22Rv1 (cell line): ENCODE data around the gene MICOS13.
"Not testable (repeated sequence)": the region's sequence is repeated elsewhere in the genome, so short reads cannot be mapped to it uniquely, and the experiment has no call there.

Experiments used
- H3K27ac ChIP-seq: fragments of 450-650 bp; 2 replicates; pipeline ENCODE4 v1.5.1; 2017
- ZFX ChIP-seq: fragments of 450-650 bp; IDR thresholded peaks from 2 replicates; pipeline ENCODE4 v1.6.1; 2017; ENCODE audit warnings: antibody characterized with exemption, borderline replicate concordance
- TF ChIP-seq, protein P1 (sequence below): fragments of 450-650 bp; IDR thresholded peaks from 2 replicates; pipeline ENCODE4 v1.5.1; 2017; ENCODE audit warnings: mild to moderate bottlenecking

MICOS13 gene

GRCh38 chr19:5705552-5705951 is 25.2 kb upstream of the MICOS13 start:
- H3K27ac ChIP-seq = no peak overlapping the region
- TF ChIP-seq ZFX = no peak
- TF ChIP-seq, protein P1, sequence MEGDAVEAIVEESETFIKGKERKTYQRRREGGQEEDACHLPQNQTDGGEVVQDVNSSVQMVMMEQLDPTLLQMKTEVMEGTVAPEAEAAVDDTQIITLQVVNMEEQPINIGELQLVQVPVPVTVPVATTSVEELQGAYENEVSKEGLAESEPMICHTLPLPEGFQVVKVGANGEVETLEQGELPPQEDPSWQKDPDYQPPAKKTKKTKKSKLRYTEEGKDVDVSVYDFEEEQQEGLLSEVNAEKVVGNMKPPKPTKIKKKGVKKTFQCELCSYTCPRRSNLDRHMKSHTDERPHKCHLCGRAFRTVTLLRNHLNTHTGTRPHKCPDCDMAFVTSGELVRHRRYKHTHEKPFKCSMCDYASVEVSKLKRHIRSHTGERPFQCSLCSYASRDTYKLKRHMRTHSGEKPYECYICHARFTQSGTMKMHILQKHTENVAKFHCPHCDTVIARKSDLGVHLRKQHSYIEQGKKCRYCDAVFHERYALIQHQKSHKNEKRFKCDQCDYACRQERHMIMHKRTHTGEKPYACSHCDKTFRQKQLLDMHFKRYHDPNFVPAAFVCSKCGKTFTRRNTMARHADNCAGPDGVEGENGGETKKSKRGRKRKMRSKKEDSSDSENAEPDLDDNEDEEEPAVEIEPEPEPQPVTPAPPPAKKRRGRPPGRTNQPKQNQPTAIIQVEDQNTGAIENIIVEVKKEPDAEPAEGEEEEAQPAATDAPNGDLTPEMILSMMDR = no peak

DNA sequence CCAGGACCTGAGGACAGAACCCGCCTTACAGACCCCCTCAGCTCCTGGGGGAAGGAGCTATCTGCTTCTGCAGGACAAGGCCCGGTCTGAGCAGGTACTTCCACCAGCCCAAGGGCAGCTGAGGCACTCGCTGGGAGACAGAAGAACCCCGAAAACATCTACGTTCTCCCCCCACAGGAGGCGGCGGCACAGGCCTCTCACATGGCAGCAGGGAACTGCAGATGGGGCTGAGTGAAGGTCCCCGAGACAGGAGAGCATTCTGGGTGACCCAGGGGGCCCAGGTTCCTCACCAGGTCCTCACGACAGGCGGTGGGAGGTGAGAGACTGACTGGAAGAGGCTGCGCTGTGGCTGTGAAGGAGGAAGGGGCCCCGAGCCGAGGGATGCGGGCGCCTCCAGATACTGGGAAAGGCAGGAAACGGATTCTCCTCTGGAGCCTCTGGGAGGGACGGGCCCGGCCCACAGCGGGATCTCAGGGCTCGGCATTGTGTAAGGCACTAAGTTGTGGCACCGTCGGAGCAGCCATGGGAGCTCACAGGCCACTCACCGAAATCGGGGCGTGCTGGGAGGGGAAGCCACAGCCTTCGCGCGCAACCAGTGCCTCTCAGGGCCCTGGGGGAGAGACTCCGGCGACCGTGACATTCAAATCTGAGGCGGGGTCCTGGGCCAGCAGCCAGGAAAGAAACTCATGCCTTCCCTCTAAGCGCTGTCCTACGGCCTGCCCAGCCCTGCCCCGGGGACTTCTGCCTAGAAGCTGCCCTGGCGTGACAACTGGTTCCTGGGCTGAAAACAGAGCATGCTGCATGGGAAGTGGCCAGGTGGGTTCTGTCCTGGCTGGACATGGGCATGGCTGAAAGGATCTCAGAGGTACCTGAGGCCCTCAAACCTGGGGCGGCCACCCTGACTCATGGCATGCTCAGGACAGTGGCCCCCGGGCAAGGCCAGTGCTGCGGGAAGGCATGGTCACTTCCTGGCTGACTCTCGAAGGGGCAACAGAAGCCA is 23.8 kb upstream of the MICOS13 start:
- H3K27ac ChIP-seq = no peak overlapping the region
- TF ChIP-seq, protein P1 = no peak
- no peak for TF ChIP-seq ZFX

DNA sequence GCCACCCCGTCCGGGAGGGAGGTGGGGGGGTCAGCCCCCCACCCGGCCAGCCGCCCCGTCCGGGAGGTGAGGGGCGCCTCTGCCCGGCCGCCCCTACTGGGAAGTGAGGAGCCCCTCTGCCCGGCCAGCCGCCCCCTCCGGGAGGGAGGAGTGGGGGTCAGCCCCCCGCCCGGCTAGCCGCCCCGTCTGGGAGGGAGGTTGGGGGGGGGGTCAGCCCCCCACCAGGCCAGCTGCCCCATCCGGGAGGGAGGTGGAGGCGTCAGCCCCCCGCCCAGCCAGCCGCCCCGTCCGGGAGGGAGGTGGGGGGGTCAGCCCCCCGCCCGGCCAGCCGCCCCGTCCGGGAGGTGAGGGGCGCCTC is 21.7 kb upstream of the MICOS13 start:
- H3K27ac ChIP-seq = not testable (repeated sequence)

DNA sequence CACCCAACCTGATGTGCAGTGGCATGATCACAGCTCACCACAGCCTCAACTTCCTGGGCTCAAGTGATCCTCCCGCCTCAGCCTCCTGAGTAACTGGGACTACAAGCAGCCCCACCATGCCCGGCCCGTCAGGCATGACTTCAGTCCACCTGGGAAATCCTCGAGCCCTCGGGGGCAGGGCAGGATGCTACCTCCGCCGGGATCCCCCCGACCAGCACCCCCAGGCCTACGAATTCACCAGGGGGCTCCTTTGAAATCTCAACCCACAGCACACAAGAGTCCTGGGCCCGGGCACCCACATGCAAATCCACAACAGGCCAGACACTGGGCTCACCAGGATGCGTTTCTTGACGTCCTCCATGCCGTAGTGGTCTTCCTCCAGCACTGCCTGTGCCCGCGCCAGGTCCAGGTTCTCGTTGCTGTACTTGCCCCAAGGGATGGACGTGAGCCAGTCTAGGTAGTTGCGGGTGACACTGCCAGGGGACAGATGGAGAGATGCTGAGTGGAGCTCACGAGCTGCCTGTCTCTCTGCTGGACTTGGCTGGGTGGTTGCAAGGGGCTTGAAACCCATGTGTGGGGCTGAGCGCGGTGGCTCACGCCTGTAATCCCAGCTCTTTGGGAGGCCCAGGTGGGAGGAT is 20.3 kb upstream of the MICOS13 start:
- no peak overlapping the region for H3K27ac ChIP-seq
- no peak for TF ChIP-seq ZFX
- TF ChIP-seq, protein P1 = no peak

DNA sequence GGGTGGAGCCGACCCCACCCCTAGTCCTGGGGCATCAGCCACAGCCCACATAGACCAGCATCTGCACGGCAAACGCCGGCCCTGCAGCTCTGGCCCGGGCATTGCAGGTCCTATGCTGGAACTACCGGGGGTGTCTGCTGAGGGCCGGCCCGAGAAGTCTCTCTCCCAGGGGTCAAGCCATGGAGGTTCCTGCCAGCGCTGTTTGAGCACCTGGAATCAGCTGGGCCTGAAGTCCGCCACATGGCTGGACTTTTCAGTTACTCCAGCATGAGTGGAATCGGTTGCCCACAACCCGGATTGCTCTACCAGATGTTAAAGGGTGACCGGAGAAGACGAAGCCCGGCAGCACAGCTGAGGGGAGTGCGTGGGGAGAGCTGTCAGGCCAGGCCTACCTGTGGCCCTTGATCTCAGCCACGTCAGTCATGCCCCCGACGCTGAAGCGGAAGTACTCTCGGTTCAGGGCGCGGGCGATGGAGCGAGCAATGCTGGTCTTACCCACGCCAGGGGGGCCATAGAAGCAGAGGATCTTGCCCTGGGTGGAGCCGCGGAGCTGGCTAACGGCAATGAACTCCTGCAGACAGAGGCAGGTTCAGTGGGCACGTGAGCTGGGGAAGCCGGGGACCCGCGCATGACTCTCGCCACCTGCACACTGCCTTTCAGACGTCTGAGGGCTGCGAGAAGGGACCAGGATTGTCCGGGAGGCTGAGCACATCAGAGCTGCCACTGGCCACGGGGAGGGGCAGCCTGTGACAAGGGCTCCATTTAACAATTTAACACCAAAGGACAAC is 18.5 kb upstream of the MICOS13 start:
- no peak overlapping the region for H3K27ac ChIP-seq
- TF ChIP-seq, protein P1 = no peak
- no peak for TF ChIP-seq ZFX

DNA sequence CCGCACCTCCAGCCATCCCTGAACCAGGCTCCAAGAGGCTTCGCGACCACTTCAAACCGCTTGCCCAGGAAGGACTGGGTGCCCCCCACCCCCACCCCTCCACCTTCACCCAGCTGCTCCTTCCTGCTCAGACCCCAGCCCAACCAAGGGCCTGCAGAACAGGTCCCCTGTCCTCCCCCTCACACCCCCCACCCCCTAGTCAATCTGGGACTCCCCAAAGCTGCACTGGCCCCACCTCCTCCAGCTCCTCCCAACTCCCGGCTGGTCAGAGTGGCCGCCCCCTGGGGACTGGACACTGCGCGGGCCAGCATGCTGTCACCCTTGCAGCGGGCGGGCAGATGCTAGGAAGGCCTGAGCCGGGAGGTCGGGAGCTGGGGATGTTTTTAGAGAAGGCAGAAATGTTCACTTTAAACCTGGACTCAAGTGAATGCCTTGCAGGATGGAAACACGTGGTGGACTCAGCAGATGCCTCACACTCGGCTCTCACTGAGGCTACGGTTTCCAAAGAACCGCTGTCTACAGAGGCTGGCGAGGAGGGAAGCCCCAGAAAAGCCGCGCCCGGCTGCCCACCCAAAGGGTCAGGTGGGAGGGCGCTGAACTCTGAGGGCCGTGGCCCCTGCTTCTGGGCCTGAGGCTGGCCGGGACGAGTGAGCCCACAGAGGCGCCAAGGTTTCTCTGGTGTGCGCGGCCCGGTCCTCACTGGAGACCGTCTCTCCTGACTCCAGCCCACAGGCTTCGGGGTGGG is 17.7 kb upstream of the MICOS13 start:
- no peak overlapping the region; the same call in 1 of the 2 replicates for H3K27ac ChIP-seq
- no peak for TF ChIP-seq ZFX
- TF ChIP-seq, protein P1 = no peak
